ENCODE results near the gene ACYP2.

DNA sequence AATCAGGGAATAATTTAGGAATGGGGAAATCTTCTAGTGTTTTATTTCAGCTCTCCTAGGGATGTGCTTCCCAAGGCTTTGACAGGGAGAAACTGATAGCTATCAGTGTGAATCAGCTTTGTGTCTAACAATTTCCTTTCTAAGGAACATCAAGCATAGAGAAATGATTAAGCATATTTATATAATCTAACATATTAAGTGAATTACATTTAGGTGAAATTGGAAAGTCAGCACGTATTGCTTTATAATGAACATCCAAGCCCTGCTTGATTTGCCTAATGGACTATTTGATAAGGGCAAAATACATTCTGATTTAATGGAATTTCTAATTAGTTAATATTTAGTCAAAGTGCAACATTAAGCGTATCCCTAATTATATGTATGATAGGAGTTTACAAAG, 160.1 kb downstream of the ACYP2 start:
- TF ChIP-seq EZH2 (IDR thresholded peaks at IDR 0.05) (no peak), POLR2AphosphoS5 (IDR thresholded peaks at IDR 0.05; ENCODE audit: borderline replicate concordance, low read depth, low read length) (no peak)

Measured in SK-N-MC (cell line).